Fibroblast of lung (primary cell): ENCODE results near the gene PRDX1. TPM values are rescaled to one million over a fixed set of nuclear protein-coding genes. Genes with fewer than 3 reads are reported as not detected.
A peak's percentile ranks its signal among the peaks of the same experiment; 100 is the strongest.

ENCODE experiments used
- DNase-seq, 2 donors: peaks; one replicate each; pipeline versions ENCODE4 v3.0.0 to v3.0.0-alpha.2; 2010; ENCODE audit warnings: low read depth in 2 of 2
- H2AFZ ChIP-seq: 2 replicates; pipeline ENCODE4 v1.5.1; 2012; ENCODE audit warnings: low read length, control low read depth, inconsistent platforms
- H3K27ac ChIP-seq: 2 replicates; pipeline ENCODE4 v1.5.1; 2011; ENCODE audit warnings: low read length, control low read depth; ENCODE audit not compliant: insufficient read depth
- H3K27me3 ChIP-seq: 2 replicates; pipeline ENCODE4 v1.5.1; 2011; ENCODE audit warnings: mild to moderate bottlenecking, low read length; ENCODE audit not compliant: control insufficient read depth, insufficient read depth
- H3K36me3 ChIP-seq: 2 replicates; pipeline ENCODE4 v1.5.1; 2011; ENCODE audit warnings: low read length; ENCODE audit not compliant: control insufficient read depth, insufficient read depth
- H3K4me1 ChIP-seq: 2 replicates; pipeline ENCODE4 v1.5.1; 2011; ENCODE audit warnings: low read length; ENCODE audit not compliant: control insufficient read depth, insufficient read depth; ENCODE audit errors: extremely low read depth
- H3K4me2 ChIP-seq: 2 replicates; pipeline ENCODE4 v1.5.1; 2011; ENCODE audit warnings: low read length, control low read depth; ENCODE audit not compliant: insufficient read depth; ENCODE audit errors: extremely low read depth
- H3K4me3 ChIP-seq, 4 experiments: fragments of 200-600 bp in 1 of 4; sonication (generic) in 1 of 4; replicated peaks in 1 of 4; 2 replicates each; pipeline ENCODE4 v1.5.1; 2011 to 2016; ENCODE audit warnings: low read length in 4 of 4, low read depth in 3 of 4, mild to moderate bottlenecking in 3 of 4, control low read depth in 2 of 4, inconsistent platforms in 1 of 4, mixed read lengths in 1 of 4; ENCODE audit not compliant: insufficient read depth in 1 of 4; ENCODE audit errors: control extremely low read depth in 1 of 4
- H3K79me2 ChIP-seq: 2 replicates; pipeline ENCODE4 v1.5.1; 2012; ENCODE audit warnings: mild to moderate bottlenecking, low read length, inconsistent platforms; ENCODE audit not compliant: control insufficient read depth, insufficient read depth
- H3K9ac ChIP-seq: 2 replicates; pipeline ENCODE4 v1.5.1; 2011; ENCODE audit warnings: mild to moderate bottlenecking, low read length, control low read depth; ENCODE audit not compliant: insufficient read depth
- H3K9me3 ChIP-seq: 2 replicates; pipeline ENCODE4 v1.5.1; 2012; ENCODE audit warnings: low read depth, low read length; ENCODE audit not compliant: control insufficient read depth, insufficient read depth
- H4K20me1 ChIP-seq: 2 replicates; pipeline ENCODE4 v1.5.1; 2011; ENCODE audit warnings: low read length; ENCODE audit not compliant: control insufficient read depth, insufficient read depth; ENCODE audit errors: extremely low read depth
- CTCF ChIP-seq, 2 donors: IDR thresholded peaks in 1 of 2; conservative IDR thresholded peaks in 1 of 2; 1 replicate in 1 of 2; 2 replicates in 1 of 2; pipeline ENCODE4 v1.5.1; 2011 to 2012; ENCODE audit warnings: low read length in 2 of 2, control low read depth in 1 of 2, inconsistent platforms in 1 of 2, low read depth in 1 of 2, mild to moderate bottlenecking in 1 of 2
- EZH2 ChIP-seq: IDR thresholded peaks from 2 replicates; pipeline ENCODE4 v1.5.1; 2012; ENCODE audit warnings: low read length, control low read depth, mild to moderate bottlenecking; ENCODE audit errors: missing control alignments
- polyA plus RNA-seq, 2 donors: library from polyadenylated mRNA; depleted of rRNA in 1 of 2; stranded (reverse) in 1 of 2; unstranded in 1 of 2; fragments of >200 nt; gene quantifications; 2 replicates each; pipeline ENCODE4 v1.2.1, GENCODE V29; 2011 to 2012; ENCODE audit warnings: missing spikeins in 1 of 2
- total RNA-seq: library from RNA; depleted of rRNA; stranded (reverse); fragments of >200 nt; gene quantifications from 2 replicates; pipeline ENCODE4 v1.2.1, GENCODE V29; 2014

Gene PRDX1
- total and polyA plus RNA-seq, 2 donors (not counting 1 experiment from before 2014, with no cell fraction given) = 420 to 789 TPM

- DNase-seq = peak in 1 of 2 donors; percentile 32
- peaks cover 3% of the 10 kb centered on the region for H3K36me3 ChIP-seq
- no peak overlapping the region for H3K27ac ChIP-seq
- H2AFZ ChIP-seq = no peak overlapping the region
- TF ChIP-seq CTCF (conservative IDR thresholded peaks at IDR 0.05 in 1 of 2, IDR thresholded peaks at IDR 0.05 in 1 of 2; ENCODE audit: low read depth in 1 of 2, low read length in 2 of 2) = peak in 1 of 2 donors; percentile 33
- TF ChIP-seq EZH2 = no peak
- no peak overlapping the region for H3K9ac ChIP-seq
- H3K9me3 ChIP-seq = no peaks in the 10 kb centered on the region
- no peak overlapping the region for H3K4me3 ChIP-seq
- no peak overlapping the region for H3K4me2 ChIP-seq
- H4K20me1 ChIP-seq = no peaks in the 10 kb centered on the region
- no peaks in the 10 kb centered on the region for H3K27me3 ChIP-seq
- H3K79me2 ChIP-seq = no peaks in the 10 kb centered on the region
- no peaks in the 10 kb centered on the region for H3K4me1 ChIP-seq
These were observed 13.2 kb downstream of the PRDX1 start for GRCh38 chr1:45508295-45509151.

GRCh38 chr1:45507893-45508292 is 13.8 kb downstream of the PRDX1 start:
- H3K27me3 ChIP-seq = no peaks in the 10 kb centered on the region
- peaks cover 3% of the 10 kb centered on the region for H3K36me3 ChIP-seq
- no peak for TF ChIP-seq CTCF (conservative IDR thresholded peaks at IDR 0.05 in 1 of 2, IDR thresholded peaks at IDR 0.05 in 1 of 2; ENCODE audit: low read depth in 1 of 2, low read length in 2 of 2)
- no peak for TF ChIP-seq EZH2
- H4K20me1 ChIP-seq = no peaks in the 10 kb centered on the region
- no peak overlapping the region for H3K4me2 ChIP-seq
- H2AFZ ChIP-seq = no peak overlapping the region
- DNase-seq = no peak
- H3K4me3 ChIP-seq = no peak overlapping the region
- H3K9me3 ChIP-seq = no peaks in the 10 kb centered on the region
- H3K9ac ChIP-seq = no peak overlapping the region
- H3K79me2 ChIP-seq = no peaks in the 10 kb centered on the region
- no peaks in the 10 kb centered on the region for H3K4me1 ChIP-seq
- no peak overlapping the region for H3K27ac ChIP-seq

GRCh38 chr1:45507195-45507594 is 14.5 kb downstream of the PRDX1 start:
- Histone ChIP-seq H3K9me3 (no peaks in the 10 kb centered on the region), H3K4me2 (no peak overlapping the region), H3K27ac (no peak overlapping the region), H3K4me1 (no peaks in the 10 kb centered on the region), H4K20me1 (no peaks in the 10 kb centered on the region), H3K9ac (no peak overlapping the region), H3K79me2 (no peaks in the 10 kb centered on the region), H3K27me3 (no peaks in the 10 kb centered on the region), H3K36me3 (peaks cover 3% of the 10 kb centered on the region), H3K4me3 (no peak overlapping the region), H2AFZ (no peak overlapping the region)
- TF ChIP-seq EZH2 (no peak), CTCF (conservative IDR thresholded peaks at IDR 0.05 in 1 of 2, IDR thresholded peaks at IDR 0.05 in 1 of 2; ENCODE audit: low read depth in 1 of 2, low read length in 2 of 2) (no peak)
- no peak for DNase-seq
